ENCODE measurements around the gene MEIKIN. TPM values are rescaled to one million over a fixed set of nuclear protein-coding genes. Genes with fewer than 3 reads are reported as not detected.

MEIKIN gene
- total and polyA plus RNA-seq, 2 donors (not counting 3 experiments of a cell fraction or from before 2014, with no cell fraction given) = not detected

DNA sequence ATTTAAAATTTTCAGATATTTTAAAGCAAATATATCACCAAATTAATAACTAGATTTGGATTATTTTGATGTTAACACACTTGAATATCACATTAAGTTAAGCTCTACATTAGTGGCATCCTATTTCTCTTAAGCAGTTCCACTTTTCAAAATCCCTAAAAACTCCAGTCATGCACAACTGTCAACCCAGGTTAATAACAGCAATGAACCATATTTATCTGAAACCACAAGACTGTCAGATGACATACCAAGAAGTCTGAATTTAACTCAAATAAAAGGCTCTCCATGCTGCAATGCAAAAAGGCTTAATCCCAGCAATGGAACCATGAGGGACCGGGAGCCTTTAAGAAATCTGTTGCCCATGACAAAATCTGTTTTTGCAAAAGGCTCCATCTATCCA lies 176.1 kb downstream of the MEIKIN start:
- Histone ChIP-seq H3K27me3 (ENCODE audit: control insufficient read depth in 2 of 2, insufficient read depth in 2 of 2, low read length in 2 of 2) (no peaks in the 10 kb centered on the region), H2AFZ (ENCODE audit: low read depth, low read length) (no peak overlapping the region), H3K9me1 (replicated peaks; ENCODE audit: control insufficient read depth, extremely low read depth, insufficient read depth, low read length) (no peaks in the 10 kb centered on the region), H3K36me3 (ENCODE audit: control insufficient read depth in 2 of 2, extremely low read depth in 1 of 2, insufficient read depth in 2 of 2, low read length in 2 of 2) (no peaks in the 10 kb centered on the region), H4K20me1 (replicated peaks; ENCODE audit: control insufficient read depth, extremely low read depth, insufficient read depth, low read length) (peaks cover 6% of the 10 kb centered on the region), H3K9ac (replicated peaks; ENCODE audit: extremely low read depth, insufficient read depth, low read length) (no peak overlapping the region), H3K27ac (ENCODE audit: insufficient read depth, low read depth, low read length) (no peak overlapping the region), H3K4me2 (ENCODE audit: insufficient read depth, low read length) (no peak overlapping the region), H3K4me1 (ENCODE audit: control insufficient read depth, extremely low read depth, insufficient read depth, low read length) (peaks cover 9% of the 10 kb centered on the region), H3K4me3 (replicated peaks in 1 of 3; ENCODE audit: insufficient read depth in 1 of 3, low read depth in 1 of 3, low read length in 3 of 3) (no peak overlapping the region), H3K79me2 (ENCODE audit: control insufficient read depth, insufficient read depth, low read length) (peaks cover 88% of the 10 kb centered on the region), H3K9me3 (replicated peaks; ENCODE audit: control insufficient read depth, insufficient read depth, low read length) (no peaks in the 10 kb centered on the region)
- dilution Hi-C loops (cut with MboI; ENCODE audit: extremely low pct_ligation_motif_present, low sequenced_read_pairs) = no loop called here
- CTCF ChIA-PET = no interaction called here
- TF ChIP-seq JUN (IDR thresholded peaks at IDR 0.05; ENCODE audit: borderline replicate concordance, insufficient read depth, insufficient read length, low read depth) (no peak), GATA2 (IDR thresholded peaks at IDR 0.05; ENCODE audit: insufficient read depth, insufficient read length, low read depth, low read length) (no peak), MYC (IDR thresholded peaks at IDR 0.05; ENCODE audit: low read depth, low read length) (no peak), EZH2 (IDR thresholded peaks at IDR 0.05; ENCODE audit: borderline replicate concordance, low read depth, low read length, severe bottlenecking) (no peak), POLR2A (IDR thresholded peaks at IDR 0.05; ENCODE audit: low read depth, low read length) (no peak), FOS (IDR thresholded peaks at IDR 0.05; ENCODE audit: borderline replicate concordance, insufficient read depth, low read length) (no peak)
- TF ChIP-seq, protein P1, sequence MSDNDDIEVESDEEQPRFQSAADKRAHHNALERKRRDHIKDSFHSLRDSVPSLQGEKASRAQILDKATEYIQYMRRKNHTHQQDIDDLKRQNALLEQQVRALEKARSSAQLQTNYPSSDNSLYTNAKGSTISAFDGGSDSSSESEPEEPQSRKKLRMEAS (IDR thresholded peaks at IDR 0.05; ENCODE audit: insufficient read depth, insufficient read length) = no peak
- TF ChIP-seq, protein P2, sequence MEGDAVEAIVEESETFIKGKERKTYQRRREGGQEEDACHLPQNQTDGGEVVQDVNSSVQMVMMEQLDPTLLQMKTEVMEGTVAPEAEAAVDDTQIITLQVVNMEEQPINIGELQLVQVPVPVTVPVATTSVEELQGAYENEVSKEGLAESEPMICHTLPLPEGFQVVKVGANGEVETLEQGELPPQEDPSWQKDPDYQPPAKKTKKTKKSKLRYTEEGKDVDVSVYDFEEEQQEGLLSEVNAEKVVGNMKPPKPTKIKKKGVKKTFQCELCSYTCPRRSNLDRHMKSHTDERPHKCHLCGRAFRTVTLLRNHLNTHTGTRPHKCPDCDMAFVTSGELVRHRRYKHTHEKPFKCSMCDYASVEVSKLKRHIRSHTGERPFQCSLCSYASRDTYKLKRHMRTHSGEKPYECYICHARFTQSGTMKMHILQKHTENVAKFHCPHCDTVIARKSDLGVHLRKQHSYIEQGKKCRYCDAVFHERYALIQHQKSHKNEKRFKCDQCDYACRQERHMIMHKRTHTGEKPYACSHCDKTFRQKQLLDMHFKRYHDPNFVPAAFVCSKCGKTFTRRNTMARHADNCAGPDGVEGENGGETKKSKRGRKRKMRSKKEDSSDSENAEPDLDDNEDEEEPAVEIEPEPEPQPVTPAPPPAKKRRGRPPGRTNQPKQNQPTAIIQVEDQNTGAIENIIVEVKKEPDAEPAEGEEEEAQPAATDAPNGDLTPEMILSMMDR (IDR thresholded peaks at IDR 0.05; ENCODE audit: extremely low read depth in 1 of 2, insufficient read depth in 1 of 2, low read depth in 1 of 2, low read length in 2 of 2) = no peak
- intact Hi-C loops (cut with micrococcal nuclease) = no loop called here
- BruUV-seq (replicated peaks) = no TSS peak
- DNase-seq (ENCODE audit: low read depth, low spot score) (no peak), FAIRE-seq (no peak)
- POLR2A ChIA-PET = no interaction called here

All from endothelial cell of umbilical vein (primary cell).